H1 (cell line): ENCODE data around the gene IL17RA.

Source experiments
- CEBPB ChIP-seq: IDR thresholded peaks from 2 replicates; pipeline ENCODE4 v1.6.1; 2012; ENCODE audit warnings: low read depth, low read length
- CHD2 ChIP-seq: IDR thresholded peaks from 2 replicates; pipeline ENCODE4 v1.6.1; 2012; ENCODE audit warnings: low read length, improper control_type of control experiment
- CTCF ChIP-seq, 3 experiments: IDR thresholded peaks; 1 replicate in 2 of 3; 2 replicates in 1 of 3; pipeline versions ENCODE4 v1.5.1 to v1.6.1; 2011; ENCODE audit warnings: low read length in 3 of 3, mild to moderate bottlenecking in 3 of 3, inconsistent platforms in 2 of 3, low read depth in 1 of 3, moderate library complexity in 1 of 3; ENCODE audit not compliant: insufficient read depth in 1 of 3; ENCODE audit errors: control extremely low read depth in 1 of 3
- E2F6 ChIP-seq: IDR thresholded peaks from 2 replicates; pipeline ENCODE4 v1.6.1; 2012; ENCODE audit warnings: inconsistent platforms
- EP300 ChIP-seq, 2 experiments: IDR thresholded peaks; 1 replicate in 1 of 2; 2 replicates in 1 of 2; pipeline ENCODE4 v1.6.1; 2011 to 2012; ENCODE audit warnings: low read depth in 2 of 2, low read length in 2 of 2, mild to moderate bottlenecking in 2 of 2, borderline replicate concordance in 1 of 2, inconsistent platforms in 1 of 2, moderate library complexity in 1 of 2
- POLR2A ChIP-seq, 2 experiments: IDR thresholded peaks; 1 replicate in 1 of 2; 2 replicates in 1 of 2; pipeline ENCODE4 v1.6.1; 2011; ENCODE audit warnings: low read depth in 2 of 2, low read length in 2 of 2, mild to moderate bottlenecking in 2 of 2; ENCODE audit errors: control extremely low read depth in 1 of 2
- RAD21 ChIP-seq, 2 experiments: IDR thresholded peaks in 1 of 2; conservative IDR thresholded peaks in 1 of 2; 2 replicates each; pipeline ENCODE4 v1.6.1; 2011; ENCODE audit warnings: low read depth in 2 of 2, low read length in 2 of 2, improper control_type of control experiment in 1 of 2, inconsistent platforms in 1 of 2, mild to moderate bottlenecking in 1 of 2, moderate library complexity in 1 of 2
- SUZ12 ChIP-seq: fragments of 200-600 bp; sonication (generic); IDR thresholded peaks from 2 replicates; pipeline ENCODE4 v1.6.1; 2012; ENCODE audit warnings: mild to moderate bottlenecking, inconsistent platforms, low read length, moderate library complexity, mixed read lengths

GRCh38 chr22:17164392-17165024, 79.7 kb downstream of the IL17RA start:
- TF ChIP-seq POLR2A (IDR thresholded peaks at IDR 0.05; ENCODE audit: control extremely low read depth in 1 of 2, low read depth in 2 of 2, low read length in 2 of 2) = no peak
- TF ChIP-seq CTCF (IDR thresholded peaks at IDR 0.05; ENCODE audit: control extremely low read depth in 1 of 3, insufficient read depth in 1 of 3, low read depth in 1 of 3, low read length in 3 of 3) = peak; percentile 8 to 64 (median 46); a peak in 3 of 4 replicates
- TF ChIP-seq EP300 (IDR thresholded peaks at IDR 0.05; ENCODE audit: borderline replicate concordance in 1 of 2, low read depth in 2 of 2, low read length in 2 of 2) = no peak
- TF ChIP-seq RAD21 (IDR thresholded peaks at IDR 0.05 in 1 of 2, conservative IDR thresholded peaks at IDR 0.05 in 1 of 2; ENCODE audit: low read depth in 2 of 2, low read length in 2 of 2) = peak; percentile 37 to 42; a peak in 3 of 4 replicates
- TF ChIP-seq E2F6 = no peak
- TF ChIP-seq SUZ12 = no peak
- no peak for TF ChIP-seq CHD2
- no peak for TF ChIP-seq CEBPB
